Duodenal mucosa (tissue), 2 donors: ENCODE measurements around the gene SSTR5.
"Not testable (repeated sequence)": the region's sequence is repeated elsewhere in the genome, so short reads cannot be mapped to it uniquely, and the experiment has no call there.

Experiments
- H3K27ac ChIP-seq: one replicate; pipeline ENCODE4 v1.7.0; 2013; ENCODE audit warnings: low read depth, low read length
- H3K27me3 ChIP-seq, 2 donors: one replicate each; pipeline ENCODE4 v1.7.0; 2013; ENCODE audit warnings: low read length in 2 of 2, control low read depth in 1 of 2; ENCODE audit not compliant: insufficient read depth in 2 of 2, control insufficient read depth in 1 of 2
- H3K36me3 ChIP-seq, 2 donors: one replicate each; pipeline ENCODE4 v1.7.0; 2013; ENCODE audit warnings: low read length in 2 of 2, control low read depth in 1 of 2; ENCODE audit not compliant: insufficient read depth in 2 of 2, control insufficient read depth in 1 of 2
- H3K4me1 ChIP-seq, 2 donors: one replicate each; pipeline ENCODE4 v1.7.0; 2013; ENCODE audit warnings: low read length in 2 of 2, control low read depth in 1 of 2; ENCODE audit not compliant: insufficient read depth in 2 of 2, control insufficient read depth in 1 of 2
- H3K4me3 ChIP-seq, 2 donors: one replicate each; pipeline ENCODE4 v1.7.0; 2013; ENCODE audit warnings: low read length in 2 of 2, low read depth in 1 of 2
- H3K9ac ChIP-seq, 2 donors: one replicate each; pipeline ENCODE4 v1.7.0; 2013; ENCODE audit warnings: low read length in 2 of 2, low read depth in 1 of 2
- H3K9me3 ChIP-seq, 2 donors: one replicate each; pipeline ENCODE4 v1.7.0; 2013; ENCODE audit warnings: low read length in 2 of 2, control low read depth in 1 of 2; ENCODE audit not compliant: control insufficient read depth in 1 of 2

SSTR5 gene

GRCh38 chr16:1079786-1080525 lies 7.4 kb downstream of the SSTR5 start:
- Histone ChIP-seq H3K4me1 (peaks cover 5 to 6% of the 10 kb centered on the region in 2 donors), H3K4me3 (no peak overlapping the region)

GRCh38 chr16:1080801-1081733 lies 8.5 kb downstream of the SSTR5 start:
- Histone ChIP-seq H3K36me3 (no peaks in the 10 kb centered on the region), H3K4me1 (peaks cover 5 to 6% of the 10 kb centered on the region in 2 donors), H3K27me3 (peaks cover 10 to 22% of the 10 kb centered on the region in 2 donors), H3K4me3 (no peak overlapping the region), H3K9me3 (peaks cover 20 to 23% of the 10 kb centered on the region in 2 donors), H3K27ac (no peak overlapping the region), H3K9ac (no peak overlapping the region)

More at GRCh38 chr16:1079786-1080525, 7.4 kb downstream of the SSTR5 start:
- Histone ChIP-seq H3K9me3 (peaks cover 10 to 12% of the 10 kb centered on the region in 2 donors), H3K9ac (no peak overlapping the region), H3K27me3 (peaks cover 10 to 26% of the 10 kb centered on the region in 2 donors), H3K36me3 (no peaks in the 10 kb centered on the region), H3K27ac (no peak overlapping the region)

GRCh38 chr16:1081734-1082265 lies 9.3 kb downstream of the SSTR5 start:
- Histone ChIP-seq H3K4me3 (no peak overlapping the region), H3K4me1 (peaks cover 5 to 6% of the 10 kb centered on the region in 2 donors), H3K36me3 (no peaks in the 10 kb centered on the region), H3K27ac (no peak overlapping the region), H3K27me3 (peaks cover 5 to 15% of the 10 kb centered on the region in 2 donors), H3K9ac (no peak overlapping the region), H3K9me3 (peaks cover 20 to 25% of the 10 kb centered on the region in 2 donors)

- Histone ChIP-seq H3K36me3 (no peaks in the 10 kb centered on the region), H3K27ac (no peak overlapping the region), H3K27me3 (peaks cover 0 to 9% of the 10 kb centered on the region in 2 donors), H3K4me3 (no peak overlapping the region), H3K9ac (no peak overlapping the region), H3K4me1 (peaks cover 5 to 6% of the 10 kb centered on the region in 2 donors), H3K9me3 (peaks cover 20 to 25% of the 10 kb centered on the region in 2 donors)
Measured at GRCh38 chr16:1082266-1082951, 9.9 kb downstream of the SSTR5 start.

GRCh38 chr16:1082952-1083675 lies 10.6 kb downstream of the SSTR5 start:
- H3K27ac ChIP-seq: no peak overlapping the region
- peaks cover 3 to 14% of the 10 kb centered on the region in 2 donors for H3K27me3 ChIP-seq
- H3K9ac ChIP-seq: no peak overlapping the region
- H3K4me1 ChIP-seq: peaks cover 4 to 5% of the 10 kb centered on the region in 2 donors
- no peaks in the 10 kb centered on the region for H3K36me3 ChIP-seq
- H3K4me3 ChIP-seq: no peak overlapping the region
- peaks cover 20 to 25% of the 10 kb centered on the region in 2 donors for H3K9me3 ChIP-seq

- Histone ChIP-seq H3K27me3 (peaks cover 7 to 15% of the 10 kb centered on the region in 2 donors), H3K4me1 (peaks cover 11 to 15% of the 10 kb centered on the region in 2 donors), H3K36me3 (no peaks in the 10 kb centered on the region), H3K4me3 (no peak overlapping the region), H3K9ac (no peak overlapping the region), H3K27ac (no peak overlapping the region), H3K9me3 (peaks cover 20 to 25% of the 10 kb centered on the region in 2 donors)
Measured at GRCh38 chr16:1084971-1085370, 12.4 kb downstream of the SSTR5 start.

GRCh38 chr16:1086443-1086842 lies 13.9 kb downstream of the SSTR5 start:
- H3K9me3 ChIP-seq: peaks cover 20 to 25% of the 10 kb centered on the region in 2 donors
- not testable (repeated sequence) for H3K4me3 ChIP-seq, H3K9ac ChIP-seq, H3K36me3 ChIP-seq, H3K27ac ChIP-seq
- H3K27me3 ChIP-seq: peaks cover 7 to 15% of the 10 kb centered on the region in 2 donors
- peaks cover 15 to 17% of the 10 kb centered on the region in 2 donors for H3K4me1 ChIP-seq

GRCh38 chr16:1088295-1089170 lies 16.0 kb downstream of the SSTR5 start:
- no peak overlapping the region for H3K4me3 ChIP-seq

More at GRCh38 chr16:1088295-1089170, 16.0 kb downstream of the SSTR5 start:
- peaks cover 15 to 17% of the 10 kb centered on the region in 2 donors for H3K4me1 ChIP-seq
- H3K27ac ChIP-seq: no peak overlapping the region
- no peaks in the 10 kb centered on the region for H3K36me3 ChIP-seq
- H3K27me3 ChIP-seq: peaks cover 9 to 15% of the 10 kb centered on the region in 2 donors
- peaks cover 25% of the 10 kb centered on the region in 2 donors for H3K9me3 ChIP-seq
- H3K9ac ChIP-seq: no peak overlapping the region
